Ovary (tissue), 9 donors: ENCODE results near the gene KRTAP10-10. TPM values are rescaled to one million over a fixed set of nuclear protein-coding genes. Genes with fewer than 3 reads are reported as not detected.
"Not testable (repeated sequence)": the region's sequence is repeated elsewhere in the genome, so short reads cannot be mapped to it uniquely, and the experiment has no call there.

ENCODE experiments used
- DNase-seq, 5 donors: peaks; one replicate each; pipeline ENCODE4 v3.0.0-alpha.2; 2019 to 2020
- H3K27ac ChIP-seq, 2 donors: fragments of 200-600 bp; one replicate each; pipeline versions ENCODE4 v1.5.1 to v1.8.0; 2019 to 2022
- H3K27me3 ChIP-seq: fragments of 200-600 bp; one replicate; pipeline ENCODE4 v1.8.0; 2022
- H3K36me3 ChIP-seq: fragments of 200-600 bp; sonication (generic); one replicate; pipeline ENCODE4 v1.5.1; 2019
- H3K4me1 ChIP-seq: one replicate; pipeline ENCODE4 v1.8.1; 2013; ENCODE audit warnings: mild to moderate bottlenecking, moderate library complexity; ENCODE audit not compliant: insufficient read depth
- H3K4me3 ChIP-seq: fragments of 200-600 bp; sonication (generic); one replicate; pipeline ENCODE4 v1.5.1; 2017
- H3K9me3 ChIP-seq, 2 donors: fragments of 200-600 bp in 1 of 2; sonication (generic) in 1 of 2; one replicate each; pipeline versions ENCODE4 v1.5.1 to v1.8.1; 2013 to 2019; ENCODE audit warnings: mild to moderate bottlenecking in 1 of 2, moderate library complexity in 1 of 2
- CTCF ChIP-seq, 3 donors: fragments of 450-650 bp in 2 of 3; fragments of 200-600 bp in 1 of 3; IDR thresholded peaks; one replicate each; pipeline versions ENCODE4 v1.5.1 to v1.8.0; 2016 to 2022; ENCODE audit warnings: antibody characterized with exemption in 3 of 3, mild to moderate bottlenecking in 1 of 3
- EP300 ChIP-seq: sonication (generic); formaldehyde crosslinking; IDR thresholded peaks from one replicate; pipeline ENCODE4 v1.6.1; 2017; ENCODE audit warnings: antibody characterized with exemption
- POLR2A ChIP-seq: fragments of 450-650 bp; IDR thresholded peaks from one replicate; pipeline ENCODE4 v1.6.1; 2017; ENCODE audit warnings: antibody characterized with exemption, mild to moderate bottlenecking, moderate library complexity
- WGBS, 3 donors: extraction: QIAGEN DNeasy Blood & Tissue Kit in 1 of 3; methylation state at CpG; one replicate each; pipeline versions ENCODE4 v1.1.5 to v1.1.7; 2013 to 2017; 5-methylcytosine and 5-hydroxymethylcytosine counted together
- intact Hi-C, 4 donors: fragments of 100-400 bp; cut with DNase I; formaldehyde crosslinking; loops; one replicate each; pipeline versions ENCODE4 v1.11.0 to v1.15.1; 2022 to 2023
- polyA plus RNA-seq, 2 donors: library from polyadenylated mRNA; stranded (reverse); fragments of 200-250 nt in 1 of 2; fragments of 350-450 nt in 1 of 2; fragmentation: Illumina TruSeq in 1 of 2; extraction: RNeasy Lipid Tissue Mini Kit (QIAGEN cat#74804) in 1 of 2; gene quantifications; one replicate each; pipeline ENCODE4 v1.2.3, GENCODE V29; 2013 to 2014
- total RNA-seq, 7 donors: library from RNA; depleted of rRNA in 2 of 7; stranded (reverse); fragments of >200 nt in 2 of 7; fragmentation: NEBNext Ultra II Directional in 3 of 7; extraction: Animal tissue kit (Norgen Biotek cat#: 25700) in 3 of 7; gene quantifications; one replicate each; pipeline versions ENCODE4 v1.1.0 to v1.2.4, GENCODE V29; 2016 to 2023
- donor health status: DM: no; HTN: no; CAD: no; lungs with moderate emphysema.
- donor health status: DM: no; HTN: no; CAD: no.
- donor health status: Bipolar disorder and iron deficiency.
- donor health status: DM: yes; HTN: yes; CAD: no.
- donor health status: DM: no; HTN: no; CAD: no.
- donor health status: DM: yes; HTN: yes; CAD: no.

KRTAP10-10 gene
- total and polyA plus RNA-seq, 9 donors: not detected

DNA sequence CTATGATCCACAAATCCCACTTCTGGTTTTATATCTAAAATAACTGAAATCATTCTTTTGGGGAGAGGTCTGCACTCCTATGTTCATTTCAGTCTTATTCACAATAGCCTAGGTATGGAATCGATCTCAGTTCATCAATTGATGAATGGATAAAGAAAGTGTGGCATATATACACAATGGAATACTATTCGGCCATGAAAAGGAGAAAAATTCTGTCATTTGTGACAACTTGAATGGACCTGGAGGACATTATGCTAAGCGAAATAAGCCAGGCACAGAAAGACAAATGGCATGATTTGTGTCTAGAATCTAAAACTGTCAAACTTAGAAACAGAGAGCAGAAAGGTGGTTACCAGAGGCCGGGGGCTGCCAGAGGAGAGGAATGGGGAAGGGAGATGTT, 30.7 kb upstream of the KRTAP10-10 start:
- H3K27ac ChIP-seq: no peak overlapping the region
- TF ChIP-seq EP300 (no peak), CTCF (IDR thresholded peaks at IDR 0.05) (no peak), POLR2A (no peak)
- no peak overlapping the region for H3K4me3 ChIP-seq
- H3K36me3 ChIP-seq: no peaks in the 10 kb centered on the region
- DNase-seq: no peak
- intact Hi-C loops: no loop called here
- no peaks in the 10 kb centered on the region for H3K9me3 ChIP-seq
- no peaks in the 10 kb centered on the region for H3K27me3 ChIP-seq
- H3K4me1 ChIP-seq: no peaks in the 10 kb centered on the region
- 70 to 75% (median 73%) methylated on average over 4 of the region's 4 CpGs for WGBS, 3 donors

- Histone ChIP-seq H3K4me1 (no peaks in the 10 kb centered on the region), H3K9me3 (no peaks in the 10 kb centered on the region), H3K27me3 (no peaks in the 10 kb centered on the region), H3K4me3 (no peak overlapping the region), H3K36me3 (no peaks in the 10 kb centered on the region), H3K27ac (no peak overlapping the region)
- TF ChIP-seq CTCF (IDR thresholded peaks at IDR 0.05) (no peak), EP300 (no peak), POLR2A (no peak)
- no peak for DNase-seq
- intact Hi-C loops: no loop called here
These were observed 28.0 kb upstream of the KRTAP10-10 start for GRCh38 chr21:44609193-44609592.

DNA sequence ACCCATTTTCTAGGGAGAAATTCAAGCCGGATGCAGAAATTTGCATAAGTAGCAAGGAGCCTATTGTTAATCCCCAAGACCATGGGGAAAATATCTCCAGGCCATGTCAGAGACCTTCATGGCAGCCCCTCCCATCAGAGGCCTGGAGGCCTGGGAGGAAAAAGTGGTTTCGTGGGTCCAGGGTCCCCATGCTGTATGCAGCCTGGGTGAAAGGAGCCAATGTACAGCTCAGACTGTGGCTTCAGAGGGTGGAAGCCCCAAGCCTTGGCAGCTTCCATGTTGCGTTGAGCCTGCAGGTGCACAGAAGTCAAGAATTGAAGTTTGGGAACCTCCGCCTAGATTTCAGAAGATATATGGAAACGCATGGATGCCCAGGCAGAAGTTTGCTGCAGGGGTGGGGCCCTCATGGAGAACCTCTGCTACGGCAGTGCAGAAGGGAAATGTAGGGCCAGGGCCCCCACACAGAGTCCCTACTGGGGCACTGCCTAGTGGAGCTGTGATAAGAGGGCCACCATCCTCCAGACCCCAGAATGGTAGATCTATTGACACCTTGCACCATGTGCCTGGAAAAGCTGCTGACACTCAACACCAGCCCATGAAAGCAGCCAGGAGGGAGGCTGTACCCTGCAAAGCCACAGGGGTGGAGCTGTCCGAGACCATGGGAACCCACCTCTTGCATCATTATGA, 26.9 kb upstream of the KRTAP10-10 start:
- H3K36me3 ChIP-seq, intact Hi-C loops, H3K4me3 ChIP-seq, H3K4me1 ChIP-seq, H3K9me3 ChIP-seq, H3K27me3 ChIP-seq, DNase-seq, H3K27ac ChIP-seq: not testable (repeated sequence)
- 91 to 95% (median 92%) methylated on average over 7 of the region's 7 CpGs for WGBS, 3 donors

GRCh38 chr21:44611551-44611950, 25.6 kb upstream of the KRTAP10-10 start:
- WGBS, 3 donors: 84 to 90% (median 89%) methylated on average over 4 of the region's 4 CpGs
- intact Hi-C loops: no loop called here
- no peak overlapping the region for H3K4me3 ChIP-seq
- no peaks in the 10 kb centered on the region for H3K36me3 ChIP-seq
- no peaks in the 10 kb centered on the region for H3K9me3 ChIP-seq
- TF ChIP-seq EP300 (no peak), POLR2A (no peak), CTCF (IDR thresholded peaks at IDR 0.05) (no peak)
- H3K4me1 ChIP-seq: no peaks in the 10 kb centered on the region
- no peak overlapping the region for H3K27ac ChIP-seq
- DNase-seq: no peak
- H3K27me3 ChIP-seq: no peaks in the 10 kb centered on the region

GRCh38 chr21:44612029-44612486, 25.1 kb upstream of the KRTAP10-10 start, which contains the start of gene KRTAP10-8:
Gene KRTAP10-8, plus strand, starts transcription at chr21:44612079. Its CDS starts 22 bp downstream, at chr21:44612101.
- no peak for DNase-seq
- intact Hi-C loops: no loop called here
- WGBS, 3 donors: 74 to 89% (median 84%) methylated on average over 6 to 8 of the region's 8 CpGs

More at GRCh38 chr21:44612029-44612486, 25.1 kb upstream of the KRTAP10-10 start, which contains the start of gene KRTAP10-8:
- H3K27ac ChIP-seq: no peak within 1 kb of the TSS
- H3K4me3 ChIP-seq: no peak within 1 kb of the TSS
- H3K4me1 ChIP-seq: no peaks in the 10 kb centered on the region
- no peaks in the 10 kb centered on the region for H3K9me3 ChIP-seq
- H3K36me3 ChIP-seq: no peaks in the 10 kb centered on the region
- H3K27me3 ChIP-seq: no peaks in the 10 kb centered on the region
- TF ChIP-seq EP300 (no peak), POLR2A (no peak), CTCF (IDR thresholded peaks at IDR 0.05) (no peak)
